Measurements from ENCODE around the gene TMEM163. TPM values are rescaled to one million over a fixed set of nuclear protein-coding genes. Genes with fewer than 3 reads are reported as not detected.

The TMEM163 gene
- total and polyA plus RNA-seq, 8 donors = 0.58 to 16.7 (median 3.2) TPM; not detected in 1

DNA sequence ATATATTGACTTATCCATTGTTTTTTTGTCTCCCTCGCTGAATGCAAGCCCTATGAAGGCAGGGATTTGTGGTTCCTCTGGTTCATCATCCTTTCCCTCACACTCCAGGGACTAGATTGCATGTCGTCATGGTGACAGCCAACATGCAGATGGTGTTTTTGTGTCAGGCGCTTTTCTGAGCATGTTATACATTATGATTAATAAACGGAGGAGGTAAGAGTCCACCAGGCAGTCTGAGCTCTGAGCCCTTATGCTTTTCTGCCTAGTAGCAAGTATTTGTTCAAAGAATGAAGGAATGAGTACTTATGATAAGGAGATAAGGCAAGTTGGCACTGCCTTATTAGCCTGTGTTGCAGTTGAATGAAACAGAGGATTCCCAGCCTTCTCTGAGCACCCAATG is 283.3 kb downstream of the TMEM163 start:
- WGBS, 5 donors = 31 to 81% (median 49%) methylated on average over 4 of the region's 4 CpGs
- intact Hi-C loops (cut with DNase I; ENCODE audit: low total_unique reads) = no loop called here
- Histone ChIP-seq H3K27ac (peak overlapping the region in 3 of 5 donors; percentile 52 to 88 (median 56)), H3K36me3 (peaks cover 0 to 78% (median 52%) of the 10 kb centered on the region in 4 donors), H3K4me1 (peaks cover 13 to 52% (median 39%) of the 10 kb centered on the region in 4 donors), H3K4me3 (no peak overlapping the region), H3K9me3 (no peaks in the 10 kb centered on the region), H3K27me3 (no peaks in the 10 kb centered on the region)
- no peak for DNase-seq
- TF ChIP-seq POLR2AphosphoS5 (IDR thresholded peaks at IDR 0.05) = peak in 2 of 3 donors; percentile 18 to 34
- TF ChIP-seq POLR2A (IDR thresholded peaks at IDR 0.05) = no peak
- TF ChIP-seq EP300 (IDR thresholded peaks at IDR 0.05) = no peak

DNA sequence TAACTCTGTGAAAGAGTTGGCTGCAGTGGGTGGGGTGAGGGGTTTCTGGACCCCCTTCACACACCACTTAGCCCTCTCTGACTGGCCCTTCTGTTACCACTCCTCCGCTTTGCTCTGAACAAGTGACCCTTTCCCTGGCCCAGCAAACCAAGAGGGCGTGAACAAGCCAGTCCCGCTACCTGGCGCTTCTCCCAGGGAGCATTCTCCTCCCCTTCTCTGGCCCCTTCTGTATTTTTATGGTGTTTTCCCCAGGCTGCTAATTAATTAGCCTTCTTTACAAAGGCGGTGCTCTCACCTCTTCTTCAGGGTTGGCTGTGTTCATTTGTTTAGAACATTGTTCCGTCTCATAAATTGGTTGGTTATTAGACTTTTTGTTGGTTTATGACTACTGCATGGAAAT is 284.8 kb downstream of the TMEM163 start:
- H3K9me3 ChIP-seq = no peaks in the 10 kb centered on the region
- H3K36me3 ChIP-seq = peaks cover 6 to 78% (median 50%) of the 10 kb centered on the region in 4 donors
- H3K27ac ChIP-seq = peak overlapping the region; percentile 3 to 88 (median 77)
- H3K4me1 ChIP-seq = peaks cover 13 to 57% (median 42%) of the 10 kb centered on the region in 4 donors
- no peaks in the 10 kb centered on the region for H3K27me3 ChIP-seq
- intact Hi-C loops (cut with DNase I; ENCODE audit: low total_unique reads) = no loop called here
- H3K4me3 ChIP-seq = no peak overlapping the region
- TF ChIP-seq, protein P1, sequence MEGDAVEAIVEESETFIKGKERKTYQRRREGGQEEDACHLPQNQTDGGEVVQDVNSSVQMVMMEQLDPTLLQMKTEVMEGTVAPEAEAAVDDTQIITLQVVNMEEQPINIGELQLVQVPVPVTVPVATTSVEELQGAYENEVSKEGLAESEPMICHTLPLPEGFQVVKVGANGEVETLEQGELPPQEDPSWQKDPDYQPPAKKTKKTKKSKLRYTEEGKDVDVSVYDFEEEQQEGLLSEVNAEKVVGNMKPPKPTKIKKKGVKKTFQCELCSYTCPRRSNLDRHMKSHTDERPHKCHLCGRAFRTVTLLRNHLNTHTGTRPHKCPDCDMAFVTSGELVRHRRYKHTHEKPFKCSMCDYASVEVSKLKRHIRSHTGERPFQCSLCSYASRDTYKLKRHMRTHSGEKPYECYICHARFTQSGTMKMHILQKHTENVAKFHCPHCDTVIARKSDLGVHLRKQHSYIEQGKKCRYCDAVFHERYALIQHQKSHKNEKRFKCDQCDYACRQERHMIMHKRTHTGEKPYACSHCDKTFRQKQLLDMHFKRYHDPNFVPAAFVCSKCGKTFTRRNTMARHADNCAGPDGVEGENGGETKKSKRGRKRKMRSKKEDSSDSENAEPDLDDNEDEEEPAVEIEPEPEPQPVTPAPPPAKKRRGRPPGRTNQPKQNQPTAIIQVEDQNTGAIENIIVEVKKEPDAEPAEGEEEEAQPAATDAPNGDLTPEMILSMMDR (IDR thresholded peaks at IDR 0.05) = no peak
- TF ChIP-seq POLR2A (IDR thresholded peaks at IDR 0.05) (no peak), POLR2AphosphoS5 (IDR thresholded peaks at IDR 0.05) (no peak), EP300 (IDR thresholded peaks at IDR 0.05) (no peak)
- DNase-seq = no peak
- 81 to 92% (median 84%) methylated on average over 6 of the region's 6 CpGs for WGBS, 5 donors

DNA sequence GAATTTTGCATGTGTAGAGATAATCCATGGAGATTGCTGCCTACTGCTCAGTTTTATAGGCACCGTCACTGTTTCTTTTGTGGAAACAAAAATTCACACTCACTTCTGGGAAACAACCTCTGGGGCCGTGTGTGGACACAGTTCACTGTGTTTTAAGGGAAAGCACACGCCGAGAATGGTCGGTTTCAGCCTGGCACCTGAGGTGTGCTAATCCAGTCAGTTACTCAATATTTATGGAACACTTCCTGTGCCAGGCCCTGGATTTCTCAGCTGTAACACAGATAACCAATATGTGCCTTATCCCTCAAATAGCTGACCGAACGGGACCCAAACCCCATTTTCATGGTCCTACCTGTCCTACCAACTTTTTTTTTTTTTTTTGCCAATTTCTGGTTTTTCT is 285.3 kb downstream of the TMEM163 start:
- Histone ChIP-seq H3K36me3 (peaks cover 8 to 78% (median 50%) of the 10 kb centered on the region in 4 donors), H3K4me3 (no peak overlapping the region), H3K4me1 (peaks cover 13 to 57% (median 42%) of the 10 kb centered on the region in 4 donors), H3K27ac (peak overlapping the region; percentile 64 to 88 (median 77)), H3K9me3 (no peaks in the 10 kb centered on the region), H3K27me3 (no peaks in the 10 kb centered on the region)
- 35 to 56% (median 54%) methylated on average over 7 of the region's 7 CpGs for WGBS, 5 donors
- no peak for TF ChIP-seq EP300 (IDR thresholded peaks at IDR 0.05)
- TF ChIP-seq, protein P1 (IDR thresholded peaks at IDR 0.05) = no peak
- peak in 2 of 3 donors; percentile 39 to 58 for TF ChIP-seq POLR2AphosphoS5 (IDR thresholded peaks at IDR 0.05)
- peak; percentile 44 to 74 for DNase-seq
- intact Hi-C loops (cut with DNase I; ENCODE audit: low total_unique reads) = no loop called here

DNA sequence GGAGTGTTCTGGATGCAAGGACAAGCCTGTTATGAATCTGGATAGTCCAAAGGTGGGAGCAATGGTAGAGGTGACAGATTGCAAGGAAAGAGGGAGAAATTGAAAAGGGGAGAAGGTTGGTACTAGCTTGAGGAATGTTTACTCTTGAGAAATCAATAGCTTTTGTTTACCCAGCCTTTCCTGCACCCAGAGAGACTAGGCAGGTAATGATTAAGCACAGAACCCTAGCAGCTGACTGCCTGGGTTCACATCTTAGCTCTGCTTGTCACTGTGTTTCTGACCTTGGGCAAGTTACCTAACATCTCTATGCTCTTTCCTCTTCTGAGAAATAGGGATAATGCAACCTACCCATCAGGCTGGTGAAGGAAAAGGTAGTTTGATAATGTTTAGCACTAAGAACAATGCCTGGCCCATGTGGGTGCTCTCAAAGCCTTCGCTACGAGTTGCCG is 286.3 kb downstream of the TMEM163 start:
- peaks cover 13 to 57% (median 42%) of the 10 kb centered on the region in 4 donors for H3K4me1 ChIP-seq
- no peaks in the 10 kb centered on the region for H3K27me3 ChIP-seq
- TF ChIP-seq POLR2AphosphoS5 (IDR thresholded peaks at IDR 0.05) (peak in 2 of 3 donors; percentile 38 to 71), EP300 (IDR thresholded peaks at IDR 0.05) (no peak)
- TF ChIP-seq, protein P1 (IDR thresholded peaks at IDR 0.05) = no peak
- WGBS, 5 donors = 42 to 64% (median 47%) methylated on average over 3 of the region's 3 CpGs
- intact Hi-C loops (cut with DNase I; ENCODE audit: low total_unique reads) = no loop called here
- no peak overlapping the region for H3K4me3 ChIP-seq
- DNase-seq = peak; percentile 48 to 80
- peaks cover 8 to 83% (median 57%) of the 10 kb centered on the region in 4 donors for H3K36me3 ChIP-seq
- no peaks in the 10 kb centered on the region for H3K9me3 ChIP-seq
- H3K27ac ChIP-seq = peak overlapping the region; percentile 64 to 88 (median 77)

DNA sequence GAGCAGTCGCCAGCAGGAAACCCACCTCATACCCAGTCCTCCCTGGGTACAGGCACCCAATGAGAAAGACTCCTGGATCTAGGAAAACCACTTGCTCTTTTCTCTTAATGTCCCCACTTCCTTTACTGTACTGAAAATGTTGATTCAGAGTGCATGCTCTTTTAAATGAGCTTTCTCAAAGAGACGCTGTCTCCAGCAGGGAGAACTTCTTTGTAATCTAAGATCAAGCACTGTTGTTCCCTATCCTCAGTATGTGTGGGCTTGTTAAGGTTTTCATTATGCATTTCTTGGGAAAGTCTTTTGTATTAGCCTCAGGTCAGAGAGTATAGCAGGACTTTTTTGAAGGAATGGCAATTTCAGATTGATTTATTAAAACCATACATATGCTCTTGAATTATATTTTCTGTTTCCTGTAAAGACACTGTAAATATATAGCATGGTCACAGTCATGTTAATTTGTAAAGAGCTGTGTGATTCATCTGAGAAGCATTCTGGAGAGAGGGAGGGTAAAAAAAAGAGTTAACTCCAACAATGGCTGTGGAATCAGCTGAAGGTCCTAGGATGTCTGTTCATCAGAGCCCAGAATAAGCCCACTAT is 286.9 kb downstream of the TMEM163 start:
- no peak for DNase-seq
- Histone ChIP-seq H3K4me3 (no peak overlapping the region), H3K4me1 (peaks cover 13 to 57% (median 41%) of the 10 kb centered on the region in 4 donors), H3K27me3 (no peaks in the 10 kb centered on the region), H3K27ac (peak overlapping the region; percentile 64 to 88 (median 77)), H3K36me3 (peaks cover 8 to 82% (median 57%) of the 10 kb centered on the region in 4 donors), H3K9me3 (no peaks in the 10 kb centered on the region)
- TF ChIP-seq POLR2AphosphoS5 (IDR thresholded peaks at IDR 0.05) (no peak), EP300 (IDR thresholded peaks at IDR 0.05) (no peak), POLR2A (IDR thresholded peaks at IDR 0.05) (no peak)
- TF ChIP-seq, protein P1 (IDR thresholded peaks at IDR 0.05) = no peak
- intact Hi-C loops (cut with DNase I; ENCODE audit: low total_unique reads) = no loop called here
- 63 to 75% (median 69%) methylated on average over 2 of the region's 2 CpGs for WGBS, 5 donors

Data from stomach (tissue), 9 donors.